Endothelial cell (in vitro differentiated cells): ENCODE data around the gene PPARA. TPM values are rescaled to one million over a fixed set of nuclear protein-coding genes. Genes with fewer than 3 reads are reported as not detected.

Source experiments
- DNase-seq: peaks from one replicate; pipeline ENCODE4 v3.0.0; 2021; ENCODE audit warnings: low spot score
- H3K27ac Mint-ChIP-seq: one replicate; pipeline ENCODE4 v1.8.0; 2021; ENCODE audit warnings: mixed read lengths, inconsistent platforms; ENCODE audit not compliant: unreplicated experiment
- H3K27me3 Mint-ChIP-seq: one replicate; pipeline ENCODE4 v1.8.0; 2021; ENCODE audit warnings: mild to moderate bottlenecking, moderate library complexity, mixed read lengths, inconsistent platforms; ENCODE audit not compliant: unreplicated experiment
- H3K36me3 Mint-ChIP-seq: one replicate; pipeline ENCODE4 v1.8.0; 2021; ENCODE audit warnings: mild to moderate bottlenecking, low read depth, mixed read lengths, inconsistent platforms; ENCODE audit not compliant: unreplicated experiment
- H3K4me1 Mint-ChIP-seq: one replicate; pipeline ENCODE4 v1.8.0; 2021; ENCODE audit warnings: mild to moderate bottlenecking, mixed read lengths, inconsistent platforms; ENCODE audit not compliant: unreplicated experiment
- H3K4me3 Mint-ChIP-seq: one replicate; pipeline ENCODE4 v1.8.0; 2021; ENCODE audit warnings: mild to moderate bottlenecking, mixed read lengths, inconsistent platforms; ENCODE audit not compliant: unreplicated experiment
- H3K9me3 Mint-ChIP-seq: one replicate; pipeline ENCODE4 v1.8.0; 2021; ENCODE audit warnings: mixed read lengths, inconsistent platforms; ENCODE audit not compliant: unreplicated experiment
- CTCF ChIP-seq: fragments of 200-600 bp; sonication (generic); IDR thresholded peaks from one replicate; pipeline ENCODE4 v1.5.0; 2021; ENCODE audit warnings: antibody characterized with exemption; ENCODE audit not compliant: unreplicated experiment
- total RNA-seq: library from RNA; stranded (reverse); fragmentation: NEBNext Ultra II Directional; extraction: Animal tissue kit (Norgen Biotek cat#: 25700); gene quantifications from one replicate; pipeline ENCODE4 v1.2.1, GENCODE V29; 2021; ENCODE audit not compliant: unreplicated experiment

The PPARA gene
- total RNA-seq, 1 donor from 2014 or later, result 12.6 TPM

GRCh38 chr22:46162771-46163556, 12.6 kb downstream of the PPARA start:
- no peak overlapping the region for H3K4me3 Mint-ChIP-seq
- H3K27ac Mint-ChIP-seq, result no peak overlapping the region
- peaks cover 3% of the 10 kb centered on the region for H3K36me3 Mint-ChIP-seq
- no peak for TF ChIP-seq CTCF
- no peaks in the 10 kb centered on the region for H3K4me1 Mint-ChIP-seq
- no peaks in the 10 kb centered on the region for H3K9me3 Mint-ChIP-seq
- DNase-seq, result no peak
- H3K27me3 Mint-ChIP-seq, result peaks cover 1% of the 10 kb centered on the region

- H3K4me1 Mint-ChIP-seq, result no peaks in the 10 kb centered on the region
- H3K27ac Mint-ChIP-seq, result no peak overlapping the region
Measured at GRCh38 chr22:46163557-46163888, 13.2 kb downstream of the PPARA start.

GRCh38 chr22:46165977-46166376, 15.7 kb downstream of the PPARA start:
- TF ChIP-seq CTCF, result no peak
- no peak for DNase-seq
- H3K4me1 Mint-ChIP-seq, result no peaks in the 10 kb centered on the region
- H3K9me3 Mint-ChIP-seq, result no peaks in the 10 kb centered on the region
- H3K27ac Mint-ChIP-seq, result no peak overlapping the region
- peaks cover 4% of the 10 kb centered on the region for H3K27me3 Mint-ChIP-seq
- H3K36me3 Mint-ChIP-seq, result no peaks in the 10 kb centered on the region
- no peak overlapping the region for H3K4me3 Mint-ChIP-seq

More at GRCh38 chr22:46163557-46163888, 13.2 kb downstream of the PPARA start:
- H3K36me3 Mint-ChIP-seq, result peaks cover 3% of the 10 kb centered on the region
- H3K27me3 Mint-ChIP-seq, result peaks cover 1% of the 10 kb centered on the region
- H3K4me3 Mint-ChIP-seq, result no peak overlapping the region
- no peak for DNase-seq
- no peak for TF ChIP-seq CTCF
- no peaks in the 10 kb centered on the region for H3K9me3 Mint-ChIP-seq

- peaks cover 5% of the 10 kb centered on the region for H3K36me3 Mint-ChIP-seq
- no peaks in the 10 kb centered on the region for H3K9me3 Mint-ChIP-seq
- DNase-seq, result no peak
- H3K27me3 Mint-ChIP-seq, result peaks cover 6% of the 10 kb centered on the region
- no peak overlapping the region for H3K27ac Mint-ChIP-seq
- TF ChIP-seq CTCF, result no peak
- no peak overlapping the region for H3K4me3 Mint-ChIP-seq
- peaks cover 4% of the 10 kb centered on the region for H3K4me1 Mint-ChIP-seq
Measured at GRCh38 chr22:46169628-46170027, 19.3 kb downstream of the PPARA start.

- H3K36me3 Mint-ChIP-seq, result peaks cover 9% of the 10 kb centered on the region
- H3K27ac Mint-ChIP-seq, result no peak overlapping the region
- TF ChIP-seq CTCF, result no peak
- DNase-seq, result no peak
- no peak overlapping the region for H3K4me3 Mint-ChIP-seq
- H3K27me3 Mint-ChIP-seq, result peaks cover 5% of the 10 kb centered on the region
- no peaks in the 10 kb centered on the region for H3K9me3 Mint-ChIP-seq
- H3K4me1 Mint-ChIP-seq, result peaks cover 4% of the 10 kb centered on the region
Measured at GRCh38 chr22:46171940-46172339, 21.6 kb downstream of the PPARA start.
